Progenitor cell of endocrine pancreas (in vitro differentiated cells): ENCODE results near the gene KDM2A. TPM values are rescaled to one million over a fixed set of nuclear protein-coding genes. Genes with fewer than 3 reads are reported as not detected.

Experiments
- DNase-seq: peaks from one replicate; pipeline ENCODE4 v3.0.0; 2021; ENCODE audit warnings: low spot score; ENCODE audit not compliant: unreplicated experiment
- H3K27ac Mint-ChIP-seq: 2 replicates; pipeline ENCODE4 v1.8.0; 2021; ENCODE audit warnings: mild to moderate bottlenecking, moderate library complexity, mixed read lengths
- H3K27me3 Mint-ChIP-seq: 2 replicates; pipeline ENCODE4 v1.8.0; 2021; ENCODE audit warnings: mixed read lengths
- H3K36me3 Mint-ChIP-seq: 2 replicates; pipeline ENCODE4 v1.8.0; 2022; ENCODE audit warnings: mixed read lengths; ENCODE audit not compliant: insufficient read depth
- H3K4me1 Mint-ChIP-seq: 2 replicates; pipeline ENCODE4 v1.8.0; 2021; ENCODE audit warnings: low read depth, mixed read lengths
- H3K4me3 Mint-ChIP-seq: 2 replicates; pipeline ENCODE4 v1.8.0; 2021; ENCODE audit warnings: low read depth, mild to moderate bottlenecking, moderate library complexity, mixed read lengths
- H3K9me3 Mint-ChIP-seq: 2 replicates; pipeline ENCODE4 v1.8.0; 2021; ENCODE audit warnings: low read depth, mixed read lengths
- CTCF ChIP-seq: fragments of 200-600 bp; sonication (generic); IDR thresholded peaks from one replicate; pipeline ENCODE4 v1.5.0; 2021; ENCODE audit warnings: antibody characterized with exemption, mild to moderate bottlenecking; ENCODE audit not compliant: unreplicated experiment
- total RNA-seq: library from RNA; stranded (reverse); gene quantifications from 2 replicates; pipeline ENCODE4 v1.2.1, GENCODE V29; 2021

Gene KDM2A
- total RNA-seq, 1 donor from 2014 or later: 108 TPM

GRCh38 chr11:67261640-67261945 is 142.5 kb downstream of the KDM2A start:
- no peaks in the 10 kb centered on the region for H3K9me3 Mint-ChIP-seq

GRCh38 chr11:67261946-67262681 is 143.1 kb downstream of the KDM2A start:
- Mint-ChIP-seq H3K36me3 (no peaks in the 10 kb centered on the region), H3K27ac (peak overlapping the region; percentile 84), H3K9me3 (no peaks in the 10 kb centered on the region), H3K4me3 (peak overlapping the region; percentile 43), H3K27me3 (peaks cover 28% of the 10 kb centered on the region), H3K4me1 (peaks cover 11% of the 10 kb centered on the region)
- TF ChIP-seq CTCF: no peak
- DNase-seq: no peak

More at GRCh38 chr11:67261640-67261945, 142.5 kb downstream of the KDM2A start:
- no peak overlapping the region for H3K4me3 Mint-ChIP-seq
- H3K27ac Mint-ChIP-seq: no peak overlapping the region
- peak; percentile 16 for TF ChIP-seq CTCF
- peaks cover 11% of the 10 kb centered on the region for H3K4me1 Mint-ChIP-seq
- peaks cover 28% of the 10 kb centered on the region for H3K27me3 Mint-ChIP-seq
- no peak for DNase-seq
- peaks cover 3% of the 10 kb centered on the region for H3K36me3 Mint-ChIP-seq

GRCh38 chr11:67262731-67263675 is 143.9 kb downstream of the KDM2A start:
- peak; percentile 79 for TF ChIP-seq CTCF
- Mint-ChIP-seq H3K4me1 (peaks cover 18% of the 10 kb centered on the region), H3K4me3 (peak overlapping the region; percentile 43), H3K27ac (peak overlapping the region; percentile 84), H3K36me3 (peaks cover under 1% of the 10 kb centered on the region), H3K27me3 (peaks cover 28% of the 10 kb centered on the region), H3K9me3 (no peaks in the 10 kb centered on the region)
- DNase-seq: peak; percentile 67

- peaks cover 1% of the 10 kb centered on the region for H3K36me3 Mint-ChIP-seq
- no peak for DNase-seq
- no peak overlapping the region for H3K27ac Mint-ChIP-seq
- peaks cover 28% of the 10 kb centered on the region for H3K27me3 Mint-ChIP-seq
- peak overlapping the region; percentile 65 for H3K4me3 Mint-ChIP-seq
- TF ChIP-seq CTCF: no peak
- H3K9me3 Mint-ChIP-seq: no peaks in the 10 kb centered on the region
- peaks cover 19% of the 10 kb centered on the region for H3K4me1 Mint-ChIP-seq
Measured at GRCh38 chr11:67264260-67264659, 145.2 kb downstream of the KDM2A start.

GRCh38 chr11:67264877-67265632 is 146.0 kb downstream of the KDM2A start:
- Mint-ChIP-seq H3K4me1 (peaks cover 19% of the 10 kb centered on the region), H3K27ac (no peak overlapping the region), H3K27me3 (peaks cover 28% of the 10 kb centered on the region), H3K9me3 (no peaks in the 10 kb centered on the region), H3K36me3 (peaks cover 1% of the 10 kb centered on the region), H3K4me3 (peak overlapping the region; percentile 79)
- TF ChIP-seq CTCF: no peak
- DNase-seq: no peak
